ENCODE measurements around the gene PTPRJ.

- TF ChIP-seq FOXK2 (IDR thresholded peaks at IDR 0.05) (no peak), ARNT (IDR thresholded peaks at IDR 0.05) (no peak), ELF4 (IDR thresholded peaks at IDR 0.05) (no peak), BHLHE40 (IDR thresholded peaks at IDR 0.05; ENCODE audit: borderline replicate concordance) (no peak), FOXM1 (IDR thresholded peaks at IDR 0.05; ENCODE audit: borderline replicate concordance) (no peak), L3MBTL2 (conservative IDR thresholded peaks at IDR 0.05) (no peak), ZNF384 (IDR thresholded peaks at IDR 0.05) (no peak), FOXA1 (IDR thresholded peaks at IDR 0.05) (no peak)
These were observed 109.8 kb downstream of the PTPRJ start for GRCh38 chr11:48090174-48090573.

All from HEK293T (cell line).